ENCODE data around the gene CTIF. TPM values are rescaled to one million over a fixed set of nuclear protein-coding genes. Genes with fewer than 3 reads are reported as not detected.

CTIF gene
- total and polyA plus RNA-seq, 7 experiments from 2014 or later: 1.3 to 11.2 (median 2.5) TPM; not detected in 2

DNA sequence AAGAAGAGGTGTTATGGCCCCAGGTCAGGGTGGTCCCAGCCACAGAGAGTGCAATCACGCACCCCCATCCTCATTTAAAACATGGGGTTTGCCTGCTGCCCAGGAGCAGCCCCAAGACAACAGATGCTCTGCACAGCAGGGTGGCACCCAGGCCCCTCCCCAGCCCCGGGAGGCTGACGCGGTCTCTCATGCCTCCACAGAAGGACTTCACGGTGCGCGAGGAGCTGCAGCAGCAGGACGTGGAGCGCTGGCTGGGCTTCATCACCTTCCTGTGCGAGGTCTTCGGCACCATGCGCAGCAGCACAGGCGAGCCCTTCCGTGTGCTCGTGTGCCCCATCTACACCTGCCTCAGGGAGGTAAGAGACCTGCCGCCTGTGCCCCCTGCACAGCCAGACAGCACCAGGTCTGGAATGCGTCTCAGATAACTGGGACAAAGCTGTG, 278.2 kb downstream of the CTIF start:
- Histone ChIP-seq H3K27ac (ENCODE audit: low read depth, low read length) (no peak overlapping the region), H3K9me3 (ENCODE audit: control insufficient read depth in 2 of 3, low read length in 3 of 3) (no peaks in the 10 kb centered on the region), H3K4me1 (ENCODE audit: control insufficient read depth in 2 of 2, insufficient read depth in 2 of 2, low read length in 2 of 2) (peaks cover 0 to 29% of the 10 kb centered on the region in 2 donors), H3K4me3 (ENCODE audit: low read length) (no peak overlapping the region), H3K36me3 (ENCODE audit: control insufficient read depth in 2 of 3, insufficient read depth in 3 of 3, low read length in 3 of 3) (no peaks in the 10 kb centered on the region), H3K27me3 (ENCODE audit: control insufficient read depth in 2 of 2, insufficient read depth in 2 of 2, low read length in 2 of 2) (no peaks in the 10 kb centered on the region)
- peaks cover 0 to 2% (median 0%) of the 10 kb centered on the region in 11 donors for H3K9me3 Mint-ChIP-seq
- POLR2A ChIA-PET: no interaction called here
- H3K27ac Mint-ChIP-seq: no peak overlapping the region
- CTCF ChIA-PET: no interaction called here
- H3K27me3 Mint-ChIP-seq: no peaks in the 10 kb centered on the region
- H3K4me1 Mint-ChIP-seq: peaks cover 12 to 57% (median 27%) of the 10 kb centered on the region in 7 donors
- peaks cover 0 to 7% (median 0%) of the 10 kb centered on the region in 5 donors for H3K36me3 Mint-ChIP-seq
- DNase-seq: peak in 1 of 9 donors; percentile 16
- ATAC-seq: no peak
- intact Hi-C loops (cut with micrococcal nuclease): loop anchor here in 1 of 2 donors (10.0 kb wide), 1 partner anchor 48 kb away; no protein-coding TSS in a partner anchor
- H3K4me3 Mint-ChIP-seq: no peak overlapping the region

GRCh38 chr18:48818329-48819254, 279.8 kb downstream of the CTIF start:
- Mint-ChIP-seq H3K27me3 (no peaks in the 10 kb centered on the region), H3K9me3 (peaks cover 0 to 3% (median 0%) of the 10 kb centered on the region in 11 donors), H3K4me1 (peaks cover 9 to 46% (median 19%) of the 10 kb centered on the region in 7 donors), H3K36me3 (peaks cover 0 to 9% (median 0%) of the 10 kb centered on the region in 5 donors), H3K4me3 (no peak overlapping the region), H3K27ac (peak overlapping the region in 1 of 9 donors; percentile 67)
- no peaks in the 10 kb centered on the region for H3K9me3 ChIP-seq (ENCODE audit: control insufficient read depth in 2 of 3, low read length in 3 of 3)
- POLR2A ChIA-PET: no interaction called here
- no peaks in the 10 kb centered on the region for H3K27me3 ChIP-seq (ENCODE audit: control insufficient read depth in 2 of 2, insufficient read depth in 2 of 2, low read length in 2 of 2)
- H3K36me3 ChIP-seq (ENCODE audit: control insufficient read depth in 2 of 3, insufficient read depth in 3 of 3, low read length in 3 of 3): no peaks in the 10 kb centered on the region
- intact Hi-C loops (cut with micrococcal nuclease): loop anchor here in 1 of 2 donors (10.0 kb wide), 1 partner anchor 46 kb away; no protein-coding TSS in a partner anchor
- DNase-seq: peak in 2 of 9 donors; percentile 2 to 11
- H3K4me3 ChIP-seq (ENCODE audit: low read length): no peak overlapping the region
- no peak for ATAC-seq
- peaks cover 0 to 15% of the 10 kb centered on the region in 2 donors for H3K4me1 ChIP-seq (ENCODE audit: control insufficient read depth in 2 of 2, insufficient read depth in 2 of 2, low read length in 2 of 2)
- no peak overlapping the region for H3K27ac ChIP-seq (ENCODE audit: low read depth, low read length)
- CTCF ChIA-PET: no interaction called here

DNA sequence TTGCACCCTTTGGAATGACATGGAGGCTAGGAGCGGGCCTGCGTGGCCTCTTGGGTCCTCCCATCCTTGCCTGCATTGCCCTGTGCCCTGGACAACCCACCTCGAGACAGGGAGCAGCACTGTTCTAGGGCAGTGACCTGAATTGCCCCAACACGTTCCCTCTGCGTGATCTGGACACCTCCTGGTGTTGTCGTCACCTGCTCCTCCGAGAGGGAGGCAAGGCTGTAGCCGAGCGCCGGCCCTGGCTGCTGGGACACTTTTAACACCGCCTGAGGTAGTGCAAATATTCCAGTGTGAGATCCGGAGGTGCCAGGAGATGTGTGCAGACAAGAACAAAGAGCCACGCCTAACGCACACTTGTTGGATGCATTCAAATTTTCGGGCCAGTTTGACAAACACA, 280.4 kb downstream of the CTIF start:
- CTCF ChIA-PET: interaction anchor here (0.7 kb wide), 1 partner anchor 43 kb away, joined by 3 read pairs; no protein-coding TSS in a partner anchor
- peaks cover 2 to 39% (median 12%) of the 10 kb centered on the region in 7 donors for H3K4me1 Mint-ChIP-seq
- peaks cover 0 to 5% (median 0%) of the 10 kb centered on the region in 11 donors for H3K9me3 Mint-ChIP-seq

GRCh38 chr18:48819781-48820482, 281.1 kb downstream of the CTIF start:
- ChIA-PET CTCF (interaction anchor here (0.7 kb wide), 1 partner anchor 43 kb away, joined by 3 read pairs; no protein-coding TSS in a partner anchor), POLR2A (no interaction called here)
- Histone ChIP-seq H3K36me3 (ENCODE audit: control insufficient read depth in 2 of 3, insufficient read depth in 3 of 3, low read length in 3 of 3) (no peaks in the 10 kb centered on the region), H3K4me3 (ENCODE audit: low read length) (no peak overlapping the region), H3K4me1 (ENCODE audit: control insufficient read depth in 2 of 2, insufficient read depth in 2 of 2, low read length in 2 of 2) (peaks cover 0 to 3% of the 10 kb centered on the region in 2 donors), H3K9me3 (ENCODE audit: control insufficient read depth in 2 of 3, low read length in 3 of 3) (no peaks in the 10 kb centered on the region), H3K27ac (ENCODE audit: low read depth, low read length) (no peak overlapping the region), H3K27me3 (ENCODE audit: control insufficient read depth in 2 of 2, insufficient read depth in 2 of 2, low read length in 2 of 2) (no peaks in the 10 kb centered on the region)
- intact Hi-C loops (cut with micrococcal nuclease): loop anchor here in 1 of 2 donors (10.0 kb wide), 1 partner anchor 45 kb away; no protein-coding TSS in a partner anchor
- ATAC-seq (no peak), DNase-seq (peak in 1 of 9 donors; percentile 8)
- peaks cover 0 to 17% (median 0%) of the 10 kb centered on the region in 5 donors for H3K36me3 Mint-ChIP-seq
- peaks cover 0 to 32% (median 6%) of the 10 kb centered on the region in 7 donors for H3K4me1 Mint-ChIP-seq
- no peak overlapping the region for H3K4me3 Mint-ChIP-seq
- H3K27ac Mint-ChIP-seq: peak overlapping the region in 1 of 9 donors; percentile 39
- H3K9me3 Mint-ChIP-seq: peaks cover 0 to 5% (median 0%) of the 10 kb centered on the region in 11 donors
- no peaks in the 10 kb centered on the region for H3K27me3 Mint-ChIP-seq

More for the DNA sequence above, 280.4 kb downstream of the CTIF start:
- DNase-seq: peak in 2 of 9 donors; percentile 1 to 14
- peaks cover 0 to 15% (median 0%) of the 10 kb centered on the region in 5 donors for H3K36me3 Mint-ChIP-seq
- H3K27me3 ChIP-seq (ENCODE audit: control insufficient read depth in 2 of 2, insufficient read depth in 2 of 2, low read length in 2 of 2): no peaks in the 10 kb centered on the region
- H3K27me3 Mint-ChIP-seq: no peaks in the 10 kb centered on the region
- no peaks in the 10 kb centered on the region for H3K9me3 ChIP-seq (ENCODE audit: control insufficient read depth in 2 of 3, low read length in 3 of 3)
- H3K4me1 ChIP-seq (ENCODE audit: control insufficient read depth in 2 of 2, insufficient read depth in 2 of 2, low read length in 2 of 2): peaks cover 0 to 9% of the 10 kb centered on the region in 2 donors
- H3K27ac Mint-ChIP-seq: no peak overlapping the region
- no peak for ATAC-seq
- intact Hi-C loops (cut with micrococcal nuclease): loop anchor here in 1 of 2 donors (10.0 kb wide), 1 partner anchor 46 kb away; no protein-coding TSS in a partner anchor
- H3K36me3 ChIP-seq (ENCODE audit: control insufficient read depth in 2 of 3, insufficient read depth in 3 of 3, low read length in 3 of 3): no peaks in the 10 kb centered on the region
- H3K4me3 ChIP-seq (ENCODE audit: low read length): no peak overlapping the region
- POLR2A ChIA-PET: no interaction called here
- H3K27ac ChIP-seq (ENCODE audit: low read depth, low read length): no peak overlapping the region
- H3K4me3 Mint-ChIP-seq: no peak overlapping the region

DNA sequence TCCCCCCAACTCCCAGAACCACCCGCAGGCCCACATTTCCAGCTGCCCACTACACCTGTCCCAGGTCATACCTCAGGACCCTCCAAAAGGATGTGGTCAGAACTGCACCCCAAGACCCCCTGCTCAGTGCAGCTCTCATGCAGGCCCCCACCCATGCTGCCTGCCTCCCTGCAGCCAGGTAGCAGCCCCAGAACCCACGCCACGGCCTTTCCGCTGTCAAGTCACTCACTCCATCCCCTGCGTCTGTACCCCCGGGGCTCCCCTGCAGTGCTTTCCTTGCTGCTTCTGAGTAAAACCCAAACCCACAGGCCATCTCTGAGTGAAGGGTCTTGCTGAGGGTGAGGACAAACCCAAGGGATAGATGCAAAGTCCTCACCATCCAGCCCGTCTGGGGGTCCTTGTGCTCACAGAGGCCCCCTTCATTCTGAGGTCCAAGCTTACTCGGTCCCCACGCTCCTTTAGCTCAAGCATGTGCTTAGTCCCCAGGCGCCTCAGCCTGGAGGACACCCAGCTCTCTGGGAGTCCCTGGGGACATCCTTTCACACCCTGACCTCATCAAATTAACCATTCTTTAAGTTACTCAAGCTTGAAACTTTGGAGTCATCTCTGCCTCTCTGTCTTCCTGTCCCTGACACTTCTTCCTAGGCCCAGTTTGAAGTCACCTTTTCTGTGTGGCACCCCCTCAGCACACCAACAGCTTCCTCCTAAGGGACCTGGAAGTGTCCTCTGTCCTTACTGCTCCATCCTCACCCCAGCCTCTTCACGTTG, 281.8 kb downstream of the CTIF start:
- Histone ChIP-seq H3K27ac (ENCODE audit: low read depth, low read length) (no peak overlapping the region), H3K36me3 (ENCODE audit: control insufficient read depth in 2 of 3, insufficient read depth in 3 of 3, low read length in 3 of 3) (no peaks in the 10 kb centered on the region), H3K9me3 (ENCODE audit: control insufficient read depth in 2 of 3, low read length in 3 of 3) (no peaks in the 10 kb centered on the region), H3K27me3 (ENCODE audit: control insufficient read depth in 2 of 2, insufficient read depth in 2 of 2, low read length in 2 of 2) (no peaks in the 10 kb centered on the region), H3K4me1 (ENCODE audit: control insufficient read depth in 2 of 2, insufficient read depth in 2 of 2, low read length in 2 of 2) (no peaks in the 10 kb centered on the region), H3K4me3 (ENCODE audit: low read length) (no peak overlapping the region)
- DNase-seq (peak in 1 of 9 donors; percentile 31), ATAC-seq (peak; percentile 32)
- peaks cover 0 to 26% (median 5%) of the 10 kb centered on the region in 7 donors for H3K4me1 Mint-ChIP-seq
- intact Hi-C loops (cut with micrococcal nuclease): no loop called here
- peak overlapping the region in 3 of 9 donors; percentile 3 to 60 (median 6) for H3K27ac Mint-ChIP-seq
- H3K9me3 Mint-ChIP-seq: peaks cover 0 to 5% (median 0%) of the 10 kb centered on the region in 11 donors
- POLR2A ChIA-PET: no interaction called here
- no peak overlapping the region for H3K4me3 Mint-ChIP-seq
- CTCF ChIA-PET: no interaction called here
- peaks cover 0 to 18% (median 0%) of the 10 kb centered on the region in 5 donors for H3K36me3 Mint-ChIP-seq
- H3K27me3 Mint-ChIP-seq: no peaks in the 10 kb centered on the region

GRCh38 chr18:48821251-48821590, 282.4 kb downstream of the CTIF start:
- Histone ChIP-seq H3K27ac (ENCODE audit: low read depth, low read length) (no peak overlapping the region), H3K9me3 (ENCODE audit: control insufficient read depth in 2 of 3, low read length in 3 of 3) (no peaks in the 10 kb centered on the region), H3K27me3 (ENCODE audit: control insufficient read depth in 2 of 2, insufficient read depth in 2 of 2, low read length in 2 of 2) (no peaks in the 10 kb centered on the region), H3K4me3 (ENCODE audit: low read length) (no peak overlapping the region), H3K4me1 (ENCODE audit: control insufficient read depth in 2 of 2, insufficient read depth in 2 of 2, low read length in 2 of 2) (no peaks in the 10 kb centered on the region), H3K36me3 (ENCODE audit: control insufficient read depth in 2 of 3, insufficient read depth in 3 of 3, low read length in 3 of 3) (no peaks in the 10 kb centered on the region)
- Mint-ChIP-seq H3K27ac (peak overlapping the region in 3 of 9 donors; percentile 3 to 60 (median 6)), H3K9me3 (peaks cover 0 to 5% (median 0%) of the 10 kb centered on the region in 11 donors), H3K4me3 (no peak overlapping the region), H3K27me3 (no peaks in the 10 kb centered on the region), H3K36me3 (peaks cover 0 to 18% (median 0%) of the 10 kb centered on the region in 5 donors), H3K4me1 (peaks cover 0 to 22% (median 5%) of the 10 kb centered on the region in 7 donors)
- ATAC-seq (no peak), DNase-seq (no peak)
- intact Hi-C loops (cut with micrococcal nuclease): no loop called here
- ChIA-PET POLR2A (no interaction called here), CTCF (no interaction called here)

Measured in naive thymus-derived CD4-positive, alpha-beta T cell (primary cell).